GM11168 (cell line): ENCODE data around the gene CEACAM16.
"Not testable (repeated sequence)": the region's sequence is repeated elsewhere in the genome, so short reads cannot be mapped to it uniquely, and the experiment has no call there.

Experiments
- in situ Hi-C: fragments of 300-500 bp; cut with MboI; formaldehyde crosslinking; loops from one replicate; pipeline ENCODE4 v1.12.0; 2022; ENCODE audit warnings: low sequenced_read_pairs; ENCODE audit not compliant: unreplicated experiment

Gene CEACAM16, protein sequence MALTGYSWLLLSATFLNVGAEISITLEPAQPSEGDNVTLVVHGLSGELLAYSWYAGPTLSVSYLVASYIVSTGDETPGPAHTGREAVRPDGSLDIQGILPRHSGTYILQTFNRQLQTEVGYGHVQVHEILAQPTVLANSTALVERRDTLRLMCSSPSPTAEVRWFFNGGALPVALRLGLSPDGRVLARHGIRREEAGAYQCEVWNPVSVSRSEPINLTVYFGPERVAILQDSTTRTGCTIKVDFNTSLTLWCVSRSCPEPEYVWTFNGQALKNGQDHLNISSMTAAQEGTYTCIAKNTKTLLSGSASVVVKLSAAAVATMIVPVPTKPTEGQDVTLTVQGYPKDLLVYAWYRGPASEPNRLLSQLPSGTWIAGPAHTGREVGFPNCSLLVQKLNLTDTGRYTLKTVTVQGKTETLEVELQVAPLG

DNA sequence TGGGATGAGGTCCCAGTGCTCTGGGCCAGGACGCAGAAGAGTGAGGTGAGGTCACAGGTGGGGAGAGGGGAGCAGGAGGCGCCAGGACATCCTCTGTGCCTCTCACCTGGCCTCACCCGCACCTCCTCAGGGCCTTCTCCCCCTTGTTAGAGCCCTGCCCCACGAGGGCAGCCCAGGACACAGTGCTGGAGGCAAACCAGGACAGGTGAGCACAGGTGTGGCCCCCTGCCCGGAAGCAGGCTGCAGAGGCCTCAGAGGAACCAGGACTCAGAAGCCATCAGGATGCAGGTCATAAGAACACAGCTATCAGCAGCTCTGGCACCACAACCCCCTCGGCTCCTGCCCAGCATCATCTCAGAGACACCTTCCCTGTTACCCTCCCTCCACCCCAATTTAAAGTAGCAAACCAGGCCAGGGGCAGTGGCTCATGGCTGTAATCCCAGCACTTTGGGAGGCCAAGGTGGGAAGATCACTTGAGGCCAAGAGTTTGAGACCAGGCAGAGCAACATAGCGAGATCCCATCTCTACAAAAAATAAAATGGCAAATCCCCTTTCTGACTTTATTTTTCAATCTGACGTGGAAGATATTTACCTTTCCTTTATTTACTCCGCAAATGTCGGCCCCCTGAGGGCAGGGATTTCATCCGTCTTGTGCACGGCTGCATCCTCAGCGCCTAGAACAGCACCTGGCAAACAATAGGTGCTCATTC lies at the start of gene CEACAM16:
Gene CEACAM16 (plus strand): TSS at position 660 of the 710 bp plus-strand sequence. CDS start 2,306 bp downstream, outside the sequence.
- in situ Hi-C loops = no loop called here

DNA sequence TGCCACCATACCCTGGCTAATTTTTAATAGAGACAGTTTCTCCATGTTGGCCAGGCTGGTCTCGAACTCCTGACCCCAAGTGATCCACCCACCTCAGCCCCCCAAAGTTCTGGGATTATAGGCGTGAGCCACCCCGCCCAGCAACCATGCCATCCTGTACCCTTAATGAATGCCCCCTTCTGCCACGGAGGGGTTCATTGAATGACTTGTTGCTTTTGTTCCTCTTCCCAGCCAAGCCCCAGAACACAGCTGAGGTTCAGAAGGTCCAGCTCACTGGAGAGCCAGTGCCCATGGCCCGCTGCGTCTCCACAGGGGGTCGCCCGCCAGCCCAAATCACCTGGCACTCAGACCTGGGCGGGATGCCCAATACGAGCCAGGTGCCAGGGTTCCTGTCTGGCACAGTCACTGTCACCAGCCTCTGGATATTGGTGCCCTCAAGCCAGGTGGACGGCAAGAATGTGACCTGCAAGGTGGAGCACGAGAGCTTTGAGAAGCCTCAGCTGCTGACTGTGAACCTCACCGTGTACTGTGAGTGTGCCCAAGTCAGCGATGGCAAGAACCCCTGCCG lies 49.3 kb upstream of the CEACAM16 start:
- in situ Hi-C loops = no loop called here

DNA sequence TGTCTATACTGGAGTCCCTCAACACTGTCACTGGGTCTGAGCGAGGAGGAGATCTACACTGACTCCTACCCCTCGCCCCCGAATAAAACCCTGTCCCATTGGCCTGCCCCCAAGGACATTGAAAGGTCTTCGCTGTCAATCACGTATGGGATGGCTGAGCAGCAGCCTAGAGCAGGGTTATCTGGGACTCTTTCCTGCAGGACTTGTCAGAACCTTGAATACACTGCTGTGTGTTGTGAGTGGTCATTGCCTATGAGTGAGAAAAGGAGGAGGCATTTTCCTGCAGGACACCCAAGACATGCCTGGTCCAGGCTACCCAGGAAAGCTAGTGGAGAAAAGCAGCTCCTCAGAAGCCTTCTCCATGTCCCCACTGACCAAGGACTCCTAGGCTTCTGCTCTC lies 45.6 kb upstream of the CEACAM16 start:
- in situ Hi-C loops = no loop called here

DNA sequence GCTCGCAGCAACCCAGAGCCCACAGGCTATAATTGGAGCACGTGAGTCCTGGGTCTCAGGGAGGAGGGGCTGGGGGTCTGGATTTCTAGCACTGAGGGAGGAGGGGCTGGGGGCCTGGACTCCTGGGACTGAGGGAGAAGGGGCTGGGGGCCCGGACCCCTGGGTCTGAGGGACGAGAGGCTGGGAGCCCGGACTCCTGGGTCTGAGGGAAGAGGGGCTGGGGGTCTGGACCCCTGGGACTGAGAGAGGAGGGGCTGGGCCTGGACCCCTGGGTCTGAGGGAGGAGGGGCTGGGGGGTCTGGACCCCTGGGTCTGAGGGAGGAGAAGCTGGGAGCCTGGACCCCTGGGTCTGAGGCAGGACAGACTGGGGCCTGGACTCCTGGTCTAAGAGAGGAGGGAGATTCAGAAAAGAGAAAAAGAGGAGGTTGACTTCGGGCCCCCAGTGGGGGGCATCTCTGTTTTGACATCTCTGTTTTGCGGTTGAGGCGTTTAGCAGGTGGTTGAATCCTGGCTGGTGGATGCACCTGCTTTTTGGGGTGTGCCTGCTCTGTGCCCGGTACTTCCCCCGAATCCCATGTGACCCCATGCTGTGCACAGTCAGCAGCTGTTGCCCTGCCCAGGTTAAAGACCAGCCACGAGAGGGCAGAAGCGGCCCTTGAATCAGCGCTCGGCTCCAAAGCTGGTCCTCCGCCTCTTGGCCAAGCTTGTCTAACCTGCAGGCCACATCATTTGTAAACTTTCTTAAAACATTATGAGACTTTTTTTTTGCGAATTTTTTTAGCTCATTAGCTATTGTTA lies 44.8 kb upstream of the CEACAM16 start:
- in situ Hi-C loops = no loop called here

DNA sequence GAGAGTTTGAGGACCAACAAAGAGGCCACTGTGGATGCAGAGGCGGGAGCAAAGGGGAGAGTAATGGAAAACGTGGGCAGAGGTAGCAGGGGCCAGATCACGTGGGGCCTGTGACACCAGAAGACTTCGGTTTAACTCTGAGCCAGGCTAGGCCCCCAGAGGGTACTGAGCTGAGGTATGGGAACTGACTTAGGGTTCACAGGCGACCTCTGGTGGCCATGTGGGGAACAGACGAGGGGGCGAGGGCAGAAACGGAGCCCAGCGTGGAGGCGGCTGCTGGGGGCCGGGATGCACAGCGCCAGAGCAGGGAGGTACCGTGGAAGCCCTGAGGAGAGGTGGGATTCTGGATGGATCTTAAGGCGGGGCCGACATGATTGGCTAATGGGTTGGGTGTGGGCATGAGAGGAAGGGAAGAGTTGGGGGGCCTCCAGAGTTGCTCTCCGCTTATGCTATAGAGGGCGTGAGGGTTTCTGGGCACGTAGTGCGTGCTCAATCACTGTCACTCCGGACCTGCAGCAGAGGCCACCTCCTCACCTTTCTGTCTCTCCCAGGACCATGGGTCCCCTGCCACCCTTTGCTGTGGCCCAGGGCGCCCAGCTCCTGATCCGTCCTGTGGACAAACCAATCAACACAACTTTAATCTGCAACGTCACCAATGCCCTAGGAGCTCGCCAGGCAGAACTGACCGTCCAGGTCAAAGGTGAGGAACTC lies 41.6 kb upstream of the CEACAM16 start:
- in situ Hi-C loops = no loop called here

DNA sequence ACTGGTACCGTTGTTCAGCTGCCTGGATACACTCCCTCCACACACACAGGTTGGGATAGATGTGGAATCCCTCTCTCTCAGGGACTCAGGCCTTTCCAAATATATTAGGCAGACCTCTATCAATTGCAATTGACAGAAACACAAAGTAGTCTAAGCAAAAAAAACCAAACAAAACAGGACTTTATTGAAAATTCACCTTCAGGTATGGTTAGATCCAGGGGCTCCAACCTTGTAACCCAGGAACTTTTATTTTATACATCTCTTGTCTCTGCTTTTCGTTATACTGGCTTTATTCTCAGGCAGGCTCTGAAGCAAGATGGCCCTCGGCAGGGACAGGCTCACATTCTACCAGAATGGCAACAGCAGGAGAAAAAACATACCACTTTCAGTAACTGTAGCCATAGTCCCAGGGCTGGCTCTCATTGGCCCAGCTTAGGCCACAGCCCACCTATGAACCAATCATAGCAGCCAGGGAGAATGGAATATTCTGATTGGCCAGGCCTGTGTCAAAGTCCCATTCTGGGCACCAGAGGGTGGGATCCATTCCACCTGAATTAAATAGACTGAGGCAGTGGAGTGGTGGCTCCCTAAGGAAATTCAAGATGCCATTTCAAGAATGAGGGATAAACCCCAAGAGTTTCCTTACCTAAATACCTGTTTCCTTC lies 40.8 kb upstream of the CEACAM16 start:
- in situ Hi-C loops = no loop called here

DNA sequence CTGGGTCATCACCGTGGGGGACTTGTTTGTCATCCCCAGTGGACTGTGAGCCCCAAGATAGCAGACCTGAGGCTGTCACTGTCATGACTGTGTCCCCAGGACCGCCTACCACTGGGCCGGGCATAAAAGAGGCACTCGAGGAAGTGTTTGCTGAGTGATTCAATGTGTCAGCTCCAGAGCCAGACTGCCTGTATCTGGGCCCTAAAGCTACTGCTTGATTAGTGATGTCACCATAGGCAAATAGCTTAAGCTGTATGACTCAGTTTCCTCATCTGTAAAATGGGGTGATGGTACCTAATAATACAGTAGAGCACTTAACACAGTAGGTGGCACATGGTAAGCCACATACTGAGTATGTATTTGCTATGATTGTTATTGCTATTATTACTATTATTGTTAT lies 38.9 kb upstream of the CEACAM16 start:
- in situ Hi-C loops = no loop called here

DNA sequence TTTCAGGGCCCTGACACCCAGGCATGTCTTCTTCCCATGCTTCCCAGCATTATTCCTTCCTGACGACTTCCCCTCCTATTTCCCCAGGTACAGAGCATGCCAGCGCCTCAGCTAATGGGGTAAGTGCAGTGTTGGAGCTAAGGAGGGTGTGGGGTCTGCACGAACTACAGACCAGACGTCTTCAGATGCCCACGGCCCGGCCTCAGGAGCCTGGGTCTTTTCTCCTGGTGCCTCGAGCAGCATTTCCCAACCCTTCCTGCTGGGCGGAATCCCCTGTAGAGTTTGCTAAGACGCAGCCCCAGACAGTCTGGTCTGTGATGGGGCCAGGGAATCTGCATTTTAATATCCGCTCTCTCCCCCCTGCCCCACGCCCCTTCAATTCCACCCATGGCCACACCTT lies 37.7 kb upstream of the CEACAM16 start:
- in situ Hi-C loops = no loop called here

DNA sequence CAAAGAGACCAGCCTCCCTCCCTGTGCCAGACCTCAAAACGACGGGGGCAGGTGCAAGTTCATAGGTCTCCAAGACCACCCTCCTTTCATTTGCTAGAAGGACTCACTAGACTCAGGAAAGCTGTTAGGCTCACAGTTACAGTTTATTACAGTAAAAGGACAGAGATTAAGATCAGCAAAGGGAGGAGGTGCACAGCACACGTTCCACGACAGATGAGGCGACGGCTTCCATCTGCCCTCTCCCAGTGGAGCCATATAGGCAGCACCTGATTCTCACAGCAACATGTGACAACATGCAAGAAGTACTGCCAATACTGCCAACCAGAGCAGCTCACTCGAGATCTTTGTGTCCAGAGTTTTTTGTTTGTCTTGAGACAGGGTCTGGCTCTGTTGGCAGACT lies 37.0 kb upstream of the CEACAM16 start:
- in situ Hi-C loops = no loop called here

DNA sequence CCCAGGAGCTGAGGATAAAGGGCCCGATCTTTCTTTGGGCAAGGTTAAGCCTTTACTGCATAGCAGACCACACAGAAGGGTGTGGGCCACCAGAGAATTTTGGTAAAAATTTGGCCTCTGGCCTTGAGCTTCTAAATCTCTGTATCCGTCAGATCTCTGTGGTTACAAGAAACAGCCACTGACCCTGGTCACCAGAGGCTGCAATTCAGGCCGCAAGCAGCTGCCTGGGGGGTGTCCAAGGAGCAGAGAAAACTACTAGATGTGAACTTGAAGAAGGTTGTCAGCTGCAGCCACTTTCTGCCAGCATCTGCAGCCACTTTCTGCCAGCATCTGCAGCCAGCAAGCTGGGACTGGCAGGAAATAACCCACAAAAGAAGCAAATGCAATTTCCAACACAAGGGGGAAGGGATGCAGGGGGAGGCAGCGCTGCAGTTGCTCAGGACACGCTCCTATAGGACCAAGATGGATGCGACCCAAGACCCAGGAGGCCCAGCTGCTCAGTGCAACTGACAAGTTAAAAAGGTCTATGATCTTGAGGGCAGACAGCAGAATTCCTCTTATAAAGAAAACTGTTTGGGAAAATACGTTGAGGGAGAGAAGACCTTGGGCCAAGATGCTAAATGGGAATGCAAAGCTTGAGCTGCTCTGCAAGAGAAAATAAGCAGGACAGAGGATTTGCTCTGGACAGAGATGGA lies 36.1 kb upstream of the CEACAM16 start:
- in situ Hi-C loops = no loop called here

DNA sequence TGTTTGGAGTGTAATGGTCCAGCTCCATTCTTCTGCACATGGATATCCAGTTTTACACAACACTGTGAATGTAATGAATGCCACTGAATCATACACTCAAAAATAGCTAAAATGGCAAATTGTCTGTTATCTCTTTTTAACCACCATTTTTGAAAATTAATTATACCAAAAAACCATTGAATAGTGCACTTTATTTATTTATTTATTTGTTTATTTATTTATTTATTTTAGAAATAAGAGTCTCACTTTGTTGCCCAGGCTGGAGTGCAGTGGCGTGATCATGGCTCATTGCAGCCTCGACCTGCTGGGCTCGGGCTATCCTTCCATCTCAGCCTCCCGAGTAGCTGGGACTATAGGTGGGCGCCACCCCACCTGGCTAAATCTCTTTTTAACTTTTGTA lies 35.0 kb upstream of the CEACAM16 start:
- in situ Hi-C loops = no loop called here

DNA sequence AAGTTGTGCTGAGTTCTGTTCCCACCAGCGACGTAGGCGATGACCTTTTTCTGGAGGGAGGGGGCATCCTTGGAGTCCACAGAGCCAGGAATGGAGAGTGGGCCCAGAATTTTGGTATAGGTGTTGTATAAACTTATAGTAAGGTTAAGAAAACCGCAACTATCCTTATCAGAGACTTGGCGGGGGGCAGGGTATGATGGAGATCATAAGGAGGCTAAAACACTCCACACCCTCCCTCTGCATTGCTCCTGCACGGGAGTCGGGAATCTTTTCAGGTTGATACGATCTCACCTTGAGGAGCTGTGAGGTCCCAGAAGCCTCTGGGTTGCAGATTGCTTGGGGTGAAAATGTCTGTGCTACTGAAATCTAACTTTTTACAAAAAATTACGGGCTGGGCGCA lies 34.0 kb upstream of the CEACAM16 start:
- in situ Hi-C loops = no loop called here

DNA sequence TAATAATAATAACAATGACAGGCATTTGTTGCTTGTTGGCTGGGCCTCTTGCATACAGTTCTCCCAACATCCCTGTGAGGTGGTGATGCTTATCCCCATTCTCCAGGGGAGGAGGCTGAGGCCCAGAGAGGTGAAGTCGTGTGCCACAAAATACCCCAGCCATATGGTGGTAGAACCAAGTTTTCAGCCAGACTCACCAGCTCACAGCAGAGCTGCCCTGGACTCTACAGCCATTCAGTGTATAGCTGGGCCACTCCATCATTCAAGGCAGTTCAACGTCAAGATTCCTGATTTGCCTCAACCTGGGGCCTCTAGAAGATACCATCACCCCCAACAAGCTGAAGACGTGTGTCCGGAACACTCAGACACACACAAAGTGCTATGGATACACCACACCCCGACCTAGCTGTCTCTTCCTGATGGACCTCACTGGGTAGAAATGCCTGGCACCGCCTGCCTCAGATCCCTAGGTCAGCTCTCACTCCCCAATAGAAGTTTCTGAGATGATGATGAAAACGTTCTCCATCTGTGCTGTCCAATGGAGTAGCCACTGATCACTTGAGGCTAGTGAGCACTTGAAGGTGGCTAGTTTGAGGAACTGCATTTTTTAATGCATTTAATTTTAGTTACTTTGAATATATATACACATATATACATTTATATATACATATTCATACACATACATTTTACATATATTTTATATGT lies 31.9 kb upstream of the CEACAM16 start:
- in situ Hi-C loops = no loop called here

DNA sequence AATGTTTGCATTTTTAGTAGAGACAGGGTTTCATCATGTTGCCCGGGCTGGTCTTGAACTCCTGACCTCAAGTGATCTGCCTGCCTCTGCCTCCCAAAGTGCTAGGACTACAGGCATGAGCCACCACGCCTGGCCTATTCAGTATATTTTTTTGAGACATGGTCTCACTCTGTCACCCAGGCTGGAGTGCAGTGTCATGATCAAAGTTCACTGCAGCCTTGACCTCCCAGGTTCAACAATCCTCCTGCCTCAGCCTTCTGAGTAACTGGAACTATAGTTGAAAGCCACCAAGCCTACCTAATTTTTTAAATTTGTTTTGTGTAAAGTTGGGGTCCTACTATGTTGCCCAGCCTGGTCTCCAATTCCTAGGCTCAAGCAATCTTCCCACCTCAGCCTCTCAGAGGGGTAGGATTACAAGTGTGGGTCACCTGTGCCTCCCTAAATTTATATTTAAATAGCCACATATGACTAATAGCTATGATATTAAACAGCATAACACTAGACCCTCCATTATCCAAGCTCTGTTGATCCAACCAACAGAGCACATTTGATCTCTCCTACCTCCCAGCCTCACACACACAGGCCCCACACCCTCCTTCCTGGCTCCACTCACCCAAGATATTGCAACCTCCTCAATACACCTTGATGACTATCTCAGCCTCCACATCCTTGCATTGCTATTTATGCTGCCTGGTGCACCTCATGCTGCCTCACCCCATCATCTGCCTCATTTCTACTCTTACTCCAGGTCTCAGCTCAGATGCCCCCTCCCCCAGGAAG lies 29.8 kb upstream of the CEACAM16 start:
- in situ Hi-C loops = no loop called here

DNA sequence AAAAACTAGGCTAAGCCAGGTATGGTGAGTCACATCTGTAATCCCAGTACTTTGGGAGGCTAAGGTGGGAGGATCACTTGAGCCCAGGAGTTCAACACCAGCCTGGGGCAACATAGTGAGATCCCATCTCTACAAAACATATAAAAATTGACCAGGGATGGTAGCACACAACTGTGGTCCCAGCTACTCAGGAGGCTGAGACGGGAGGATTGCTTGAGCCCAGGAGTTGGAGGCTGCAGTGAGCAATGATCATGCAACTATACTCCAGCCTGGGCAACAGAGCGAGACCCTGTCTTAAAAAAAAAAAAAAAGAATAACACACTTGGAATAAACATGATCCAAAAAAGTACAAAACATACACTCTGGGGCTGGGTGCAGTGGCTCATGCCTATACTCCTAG lies 28.9 kb upstream of the CEACAM16 start:
- in situ Hi-C loops = not testable (repeated sequence)

DNA sequence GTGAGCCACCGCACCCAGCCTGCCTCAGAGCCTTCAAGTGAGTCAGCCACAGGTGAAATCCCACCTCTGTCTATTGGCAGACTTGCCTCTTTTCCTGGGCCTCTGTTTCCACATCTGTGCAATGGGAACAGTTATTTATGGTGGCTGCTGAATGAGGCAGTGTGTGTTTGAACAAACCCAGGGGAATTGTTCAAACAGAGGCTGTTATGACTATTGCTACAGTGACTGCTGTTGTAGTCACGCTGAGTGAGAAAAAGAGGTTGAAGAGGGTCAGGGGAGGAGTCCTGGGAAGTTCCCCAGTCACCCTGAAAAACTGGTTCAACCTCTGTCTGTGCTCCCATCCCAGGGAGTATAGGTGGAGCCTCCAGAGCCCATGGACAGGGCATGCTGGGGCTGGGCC lies 27.6 kb upstream of the CEACAM16 start, which contains the start of gene CEACAM19:
Gene CEACAM19 (plus strand): TSS at position 83 of the 400 bp plus-strand sequence. CDS start 450 bp downstream, outside the sequence.
- in situ Hi-C loops = no loop called here

DNA sequence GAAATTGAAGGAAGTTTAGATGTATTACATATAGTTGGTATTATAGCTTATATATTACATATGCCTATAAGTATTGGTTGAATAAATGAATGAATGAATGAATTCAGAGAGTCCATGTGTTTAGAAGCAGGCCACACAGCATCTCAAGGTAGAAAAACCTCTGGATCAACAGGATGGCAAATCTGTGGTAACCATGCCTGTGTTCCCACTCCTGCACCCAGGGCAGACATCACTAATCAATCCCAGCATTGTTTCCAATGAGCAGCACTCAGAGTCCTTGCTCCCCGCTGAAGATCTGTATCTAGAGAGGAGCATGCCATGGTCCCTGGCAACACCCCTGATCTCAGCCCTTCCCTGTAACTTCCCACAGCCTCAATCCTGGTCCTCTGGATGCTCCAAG lies 26.7 kb upstream of the CEACAM16 start:
- in situ Hi-C loops = no loop called here
